Left colon (tissue), 2 donors: ENCODE results near the gene PROCA1. TPM values are rescaled to one million over a fixed set of nuclear protein-coding genes. Genes with fewer than 3 reads are reported as not detected.
A peak's percentile ranks its signal among the peaks of the same experiment; 100 is the strongest.
"Not testable (repeated sequence)": the region's sequence is repeated elsewhere in the genome, so short reads cannot be mapped to it uniquely, and the experiment has no call there.

Source experiments
- ATAC-seq: fragments of 200-7000 bp; cut with Tn5 transposase; one replicate; pipeline ENCODE4 v1.9.1; 2020; ENCODE audit warnings: mild to moderate bottlenecking, moderate library complexity
- DNase-seq, 2 donors: peaks; one replicate each; pipeline ENCODE4 v3.0.0-alpha.2; 2020
- intact Hi-C, 2 donors: fragments of 100-400 bp; cut with DNase I in 1 of 2; cut with micrococcal nuclease in 1 of 2; formaldehyde crosslinking; loops; one replicate each; pipeline versions ENCODE4 v1.11.2 to v1.14.0; 2022; cut with DNase I, micrococcal nuclease
- total RNA-seq, 2 donors: library from RNA; stranded (reverse); fragmentation: NEBNext Ultra II Directional; extraction: Animal tissue kit (Norgen Biotek cat#: 25700); gene quantifications; one replicate each; pipeline ENCODE4 v1.2.1, GENCODE V29; 2021
- donor health status: DM: no; HTN: no; CAD: no.
- donor health status: DM: yes; HTN: yes; CAD: no.

Gene PROCA1
- total RNA-seq, 2 donors from 2014 or later: 1.4 to 1.8 TPM

- DNase-seq (no peak), ATAC-seq (no peak)
- intact Hi-C loops: no loop called here
These were observed 11.4 kb downstream of the PROCA1 start for GRCh38 chr17:28700278-28700677.

DNA sequence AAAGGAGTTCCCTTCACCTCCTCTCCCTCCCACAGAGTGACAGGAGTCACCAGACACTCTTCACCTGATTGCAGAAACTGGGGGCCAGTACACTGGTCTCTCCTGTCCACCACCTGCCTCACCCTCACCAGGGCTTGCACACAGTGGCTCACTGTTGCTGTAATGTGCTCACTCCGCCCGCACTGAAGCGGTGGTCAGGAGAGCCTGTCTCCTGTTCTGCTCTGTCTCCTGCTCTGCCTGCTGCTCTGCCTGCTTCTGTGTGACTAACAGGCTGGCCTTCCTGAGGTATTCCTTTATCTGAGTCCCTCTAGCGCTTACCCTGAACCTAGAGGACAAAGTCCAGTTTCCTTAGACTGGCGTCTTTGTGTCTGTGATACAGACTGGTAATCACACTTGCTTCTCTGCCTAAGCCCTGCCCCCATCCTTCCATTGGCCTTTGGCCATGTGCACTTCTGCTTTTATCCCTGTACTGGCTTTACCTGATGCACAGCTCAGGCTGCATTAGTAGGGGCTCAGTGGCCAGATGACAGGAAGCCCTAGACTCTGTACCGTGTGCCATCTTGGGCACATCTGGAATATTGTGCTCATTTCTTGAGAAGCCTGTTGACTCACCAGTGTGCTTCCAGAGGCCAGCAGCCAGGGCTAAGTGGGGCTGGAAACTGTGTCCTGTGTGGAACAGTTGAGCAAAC, 13.3 kb downstream of the PROCA1 start:
- peak; percentile 84 to 86 for DNase-seq
- ATAC-seq: peak; percentile 95

GRCh38 chr17:28693869-28694268, 17.8 kb downstream of the PROCA1 start:
- no peak for DNase-seq
- intact Hi-C loops: no loop called here
- no peak for ATAC-seq

More for the DNA sequence above, 13.3 kb downstream of the PROCA1 start:
- intact Hi-C loops: no loop called here

DNA sequence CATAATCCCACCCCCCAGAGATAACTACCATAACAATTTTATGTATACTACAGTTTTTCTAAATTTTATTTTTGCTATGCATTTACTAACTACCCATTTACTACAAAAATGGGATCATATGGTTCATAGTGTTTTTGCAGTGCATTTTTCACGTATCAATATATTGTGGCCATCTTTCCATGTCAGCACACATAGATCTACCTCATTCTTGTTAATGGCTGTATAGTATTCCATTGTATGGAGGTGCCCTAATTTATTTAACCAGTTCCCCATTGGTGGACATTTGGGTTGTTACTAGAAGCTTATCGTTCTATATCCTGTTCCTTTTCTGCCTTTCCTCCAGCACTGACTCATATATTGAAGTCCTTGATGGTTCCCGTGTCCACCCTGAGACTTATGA, 22.7 kb downstream of the PROCA1 start:
- no peak for DNase-seq
- ATAC-seq: no peak
- intact Hi-C loops: no loop called here

GRCh38 chr17:28688481-28688880, 23.2 kb downstream of the PROCA1 start:
- DNase-seq: no peak
- ATAC-seq: no peak
- intact Hi-C loops: no loop called here

DNA sequence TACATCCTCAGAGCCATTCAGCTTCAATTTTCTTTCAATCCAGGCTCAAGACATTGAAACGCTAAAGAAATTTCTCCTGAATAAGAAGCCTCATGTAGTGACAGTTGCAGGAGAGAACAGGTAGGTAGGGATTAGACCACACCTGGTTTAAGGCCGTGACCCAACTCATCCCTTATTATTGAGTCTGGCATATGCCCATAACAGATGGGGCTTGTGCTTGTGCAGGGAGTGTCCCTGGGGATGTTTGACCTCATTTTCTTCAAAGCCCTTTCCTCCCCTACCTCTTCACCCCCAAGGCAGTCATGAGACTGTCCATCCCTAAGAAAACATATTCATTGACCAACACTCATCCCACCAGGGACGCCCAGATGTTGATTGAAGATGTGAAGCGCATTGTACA, 25.4 kb downstream of the PROCA1 start:
- intact Hi-C loops: no loop called here

GRCh38 chr17:28685366-28685765, 26.3 kb downstream of the PROCA1 start:
- DNase-seq (no peak), ATAC-seq (no peak)
- intact Hi-C loops: no loop called here

More for the DNA sequence above, 25.4 kb downstream of the PROCA1 start:
- ATAC-seq: no peak
- DNase-seq: no peak

GRCh38 chr17:28684963-28685362, 26.7 kb downstream of the PROCA1 start:
- peak; percentile 89 for ATAC-seq

DNA sequence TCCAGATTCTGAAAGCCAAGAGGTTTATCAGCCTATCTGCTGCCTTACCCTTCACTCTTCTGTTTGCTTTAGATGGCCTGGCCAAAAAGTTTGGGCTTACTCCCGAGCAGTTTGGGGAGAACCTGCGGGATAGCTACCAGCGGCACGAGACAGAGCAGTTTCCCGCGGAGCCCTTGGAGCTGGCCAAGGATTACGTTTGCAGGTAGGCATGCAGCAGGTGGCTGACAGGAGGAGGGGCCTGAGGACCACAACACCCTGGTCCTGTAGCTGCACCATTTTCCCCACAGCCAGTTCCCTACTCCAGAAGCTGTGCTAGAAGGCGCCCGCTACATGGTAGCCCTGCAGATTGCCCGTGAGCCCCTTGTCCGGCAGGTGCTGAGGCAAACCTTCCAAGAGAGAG, 29.0 kb downstream of the PROCA1 start:
- intact Hi-C loops: no loop called here
- no peak for ATAC-seq
- DNase-seq: no peak

More at GRCh38 chr17:28684963-28685362, 26.7 kb downstream of the PROCA1 start:
- peak; percentile 47 to 55 for DNase-seq
- intact Hi-C loops: no loop called here

DNA sequence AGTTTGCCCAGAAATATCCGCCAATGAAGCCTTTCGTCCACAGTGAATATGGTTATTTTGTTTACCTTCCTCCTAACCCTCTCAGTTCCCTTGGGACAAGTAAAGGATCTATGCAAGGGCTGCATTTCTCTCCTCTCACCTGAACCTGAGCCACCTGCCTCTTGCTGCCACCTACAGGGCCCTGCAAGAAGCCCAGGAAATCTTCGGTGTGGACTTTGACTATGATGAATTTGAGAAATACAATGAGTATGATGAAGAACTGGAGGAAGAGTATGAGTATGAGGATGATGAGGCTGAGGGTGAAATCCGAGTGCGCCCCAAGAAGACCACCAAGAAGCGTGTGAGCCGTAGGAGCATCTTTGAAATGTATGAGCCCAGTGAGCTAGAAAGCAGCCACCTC, 35.7 kb downstream of the PROCA1 start:
- ATAC-seq (peak; percentile 95), DNase-seq (peak in 1 of 2 donors; percentile 32)
- intact Hi-C loops: no loop called here

DNA sequence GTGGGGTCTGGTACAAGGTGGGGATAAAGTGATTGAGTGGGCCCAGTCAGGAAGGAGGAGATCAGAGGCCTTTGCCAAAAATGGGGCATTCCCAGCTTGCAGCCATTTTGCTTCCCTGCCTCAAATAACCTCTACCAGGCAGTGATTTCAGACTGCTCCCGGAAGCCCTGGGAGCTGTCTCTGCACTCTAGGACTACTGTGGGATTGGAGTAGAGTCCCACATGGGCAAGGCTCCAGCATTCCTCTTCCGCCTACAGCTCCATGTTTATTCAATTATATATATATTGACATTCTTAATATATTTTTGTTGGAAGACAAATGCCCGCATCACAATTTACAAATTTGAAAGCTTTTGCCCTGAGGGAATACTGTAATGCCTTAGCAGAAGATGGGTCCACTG, 36.2 kb downstream of the PROCA1 start:
- ATAC-seq (no peak), DNase-seq (no peak)
- intact Hi-C loops: no loop called here

- ATAC-seq (no peak), DNase-seq (no peak)
- intact Hi-C loops: no loop called here
These were observed 41.8 kb downstream of the PROCA1 start for GRCh38 chr17:28669918-28670317.

DNA sequence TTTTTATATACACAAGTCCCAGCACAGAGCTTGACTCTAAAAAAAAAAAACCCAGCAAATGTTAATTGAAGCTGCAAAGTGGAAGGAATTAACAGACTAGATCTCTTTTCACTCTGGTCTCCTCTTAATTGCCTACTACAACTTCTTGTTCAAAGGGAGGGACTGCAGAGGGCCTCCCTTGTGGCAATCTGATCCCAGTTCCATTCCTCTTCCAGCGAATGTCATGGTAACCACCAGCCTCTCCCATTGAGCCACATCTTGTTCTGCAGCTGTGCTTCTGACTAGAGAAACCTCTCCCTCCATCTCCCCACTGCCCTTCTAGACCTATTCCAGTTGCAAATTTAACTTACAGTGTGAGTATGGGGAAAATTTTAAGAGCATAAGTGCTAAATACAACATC, 43.8 kb downstream of the PROCA1 start:
- ATAC-seq: no peak
- DNase-seq: no peak
- intact Hi-C loops: no loop called here

GRCh38 chr17:28665994-28666393, 45.7 kb downstream of the PROCA1 start:
- no peak for DNase-seq
- no peak for ATAC-seq
- intact Hi-C loops: no loop called here

- intact Hi-C loops: no loop called here
- DNase-seq: no peak
- no peak for ATAC-seq
These were observed 48.0 kb downstream of the PROCA1 start for GRCh38 chr17:28663723-28664122.

DNA sequence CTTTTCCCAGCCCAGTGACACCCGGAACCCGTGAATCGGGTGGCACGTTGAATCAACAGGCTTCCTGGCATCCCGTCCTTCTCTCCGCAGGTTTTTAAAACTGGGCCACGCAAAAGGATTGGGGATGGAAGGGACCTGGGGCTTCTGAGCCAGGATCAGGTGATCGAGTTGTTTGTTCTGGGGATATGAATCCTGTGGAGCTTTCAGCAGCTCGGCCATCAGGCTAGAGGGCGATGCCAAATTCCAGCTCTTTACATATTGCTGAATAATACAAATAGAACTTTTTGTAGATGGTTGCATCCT, 49.2 kb downstream of the PROCA1 start:
- ATAC-seq (no peak), DNase-seq (no peak)
- intact Hi-C loops: no loop called here

DNA sequence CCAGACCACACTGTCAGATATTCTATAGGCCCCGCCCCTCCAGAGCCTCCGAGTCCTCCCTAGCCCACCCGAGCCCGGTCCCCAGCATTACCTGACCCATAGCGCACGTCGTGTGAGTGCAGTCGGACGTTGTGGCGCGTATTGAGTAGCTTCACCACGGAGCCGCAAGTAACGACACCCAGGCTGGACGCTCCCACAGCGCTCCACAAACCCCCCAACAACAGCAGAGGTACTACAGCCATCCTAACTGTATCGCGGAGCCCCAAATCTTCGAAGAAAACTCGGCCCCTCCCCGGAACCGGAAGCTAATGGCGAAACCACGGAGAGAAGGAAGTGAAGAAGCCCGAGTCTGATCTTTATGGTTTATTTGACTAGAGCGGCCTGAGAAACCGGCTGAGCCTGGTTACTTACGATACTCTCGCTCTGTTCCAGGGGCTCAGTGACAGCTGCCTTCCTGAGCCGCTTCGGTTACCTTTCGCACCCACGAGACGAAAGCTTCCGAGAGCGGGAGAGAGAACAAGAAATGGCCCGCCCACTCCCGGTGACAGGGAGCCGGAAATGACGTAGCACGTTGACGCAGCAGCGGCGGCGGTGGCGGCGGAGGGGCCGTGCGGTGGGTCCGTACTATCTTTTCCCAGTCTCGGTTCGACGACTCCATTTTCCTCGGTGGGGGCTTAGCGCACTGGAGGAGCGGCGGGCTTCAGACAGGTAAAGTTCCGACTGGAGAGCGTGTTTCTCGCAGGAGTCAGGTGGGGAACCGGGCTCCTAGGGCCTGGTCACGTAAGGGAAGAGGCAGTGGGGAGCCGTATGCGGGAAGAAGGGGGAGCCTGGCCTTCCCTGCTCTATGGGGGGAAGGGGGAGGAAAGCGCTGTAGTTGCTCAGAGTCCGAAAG, 49.8 kb downstream of the PROCA1 start, which contains the start of the genes SDF2 and SUPT6H:
SDF2 (minus strand) TSS at position 272 of the 892 bp plus-strand sequence; CDS start at position 242, 30 bp downstream.
SUPT6H (plus strand) TSS at position 571 of the 892 bp plus-strand sequence. CDS start 11,197 bp downstream, outside the sequence.
- intact Hi-C loops: no loop called here
- peak; percentile 96 for ATAC-seq
- peak; percentile 85 to 94 for DNase-seq

DNA sequence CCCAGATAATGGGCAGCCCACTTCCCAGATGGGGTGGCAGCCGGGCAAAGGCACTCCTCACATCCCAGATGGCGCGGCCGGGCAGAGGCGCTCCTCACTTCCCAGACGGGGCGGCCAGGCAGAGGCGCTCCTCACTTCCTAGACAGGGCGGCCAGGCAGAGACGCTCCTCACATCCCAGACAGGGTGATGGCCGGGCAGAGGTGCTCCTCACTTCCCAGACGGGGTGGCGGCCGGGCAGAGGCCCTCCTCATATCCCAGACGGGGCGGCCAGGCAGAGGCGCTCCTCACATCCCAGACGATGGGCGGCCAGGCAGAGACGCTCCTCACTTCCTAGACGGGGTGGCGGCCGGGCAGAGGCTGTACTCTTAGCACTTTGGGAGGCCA, 52.2 kb downstream of the PROCA1 start:
- DNase-seq, intact Hi-C loops: not testable (repeated sequence)

GRCh38 chr17:28658766-28659496, 52.8 kb downstream of the PROCA1 start:
- intact Hi-C loops, DNase-seq, ATAC-seq: not testable (repeated sequence)

More for the DNA sequence above, 52.2 kb downstream of the PROCA1 start:
- ATAC-seq: not testable (repeated sequence)
